ENCODE data around the gene RPUSD3. TPM values are rescaled to one million over a fixed set of nuclear protein-coding genes. Genes with fewer than 3 reads are reported as not detected.
"Not testable (repeated sequence)": the region's sequence is repeated elsewhere in the genome, so short reads cannot be mapped to it uniquely, and the experiment has no call there.

Gene RPUSD3
- total RNA-seq, 1 donor from 2014 or later, result 30.7 TPM

DNA sequence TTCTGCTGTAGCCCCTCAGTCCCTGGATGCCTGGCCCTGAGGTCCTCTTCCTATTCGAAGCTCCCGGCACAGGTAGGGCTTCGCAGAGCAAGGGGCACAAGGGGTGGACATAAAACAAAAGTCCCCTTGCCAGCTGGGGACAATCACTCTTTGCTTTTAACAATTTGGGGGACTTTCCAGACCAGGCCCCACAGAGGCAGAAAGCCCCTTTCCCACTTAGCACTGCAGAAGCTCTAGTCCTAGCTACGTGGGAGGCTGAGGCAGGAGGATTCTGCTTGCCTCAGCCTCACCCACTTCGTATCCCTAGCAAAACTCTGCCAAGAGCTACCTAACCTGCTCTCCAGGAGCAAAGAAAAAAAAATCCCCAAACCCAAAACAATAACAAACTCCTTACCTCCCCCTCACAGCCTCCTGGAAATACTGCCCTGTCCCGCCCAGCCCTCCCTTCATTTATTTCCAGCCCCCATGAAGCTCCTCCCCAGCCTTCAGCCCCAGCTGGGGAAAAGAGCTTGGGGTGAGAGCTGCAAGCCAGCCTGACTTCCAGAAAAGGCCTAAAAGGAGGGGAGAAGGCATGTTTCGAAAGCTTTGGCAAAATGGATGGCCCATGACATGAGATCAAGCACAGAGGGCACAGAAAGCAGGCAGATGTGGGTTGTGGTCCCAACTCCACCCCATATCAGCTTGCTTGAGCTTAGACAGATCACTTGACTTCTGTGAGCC, 36.2 kb upstream of the RPUSD3 start, which contains the start of gene CIDEC:
Gene CIDEC (minus strand): TSS at position 424 of the 720 bp plus-strand sequence. CDS start 1,767 bp downstream, outside the sequence.
- Histone ChIP-seq H3K27me3 (no peaks in the 10 kb centered on the region), H3K4me1 (no peaks in the 10 kb centered on the region), H3K36me3 (no peaks in the 10 kb centered on the region), H3K4me3 (no peak within 1 kb of the TSS), H3K27ac (no peak within 1 kb of the TSS), H3K9me3 (no peaks in the 10 kb centered on the region)
- no peak for DNase-seq (ENCODE audit: low spot score in 2 of 2)
- intact Hi-C loops (cut with DNase I), result no loop called here
- TF ChIP-seq, protein P1, sequence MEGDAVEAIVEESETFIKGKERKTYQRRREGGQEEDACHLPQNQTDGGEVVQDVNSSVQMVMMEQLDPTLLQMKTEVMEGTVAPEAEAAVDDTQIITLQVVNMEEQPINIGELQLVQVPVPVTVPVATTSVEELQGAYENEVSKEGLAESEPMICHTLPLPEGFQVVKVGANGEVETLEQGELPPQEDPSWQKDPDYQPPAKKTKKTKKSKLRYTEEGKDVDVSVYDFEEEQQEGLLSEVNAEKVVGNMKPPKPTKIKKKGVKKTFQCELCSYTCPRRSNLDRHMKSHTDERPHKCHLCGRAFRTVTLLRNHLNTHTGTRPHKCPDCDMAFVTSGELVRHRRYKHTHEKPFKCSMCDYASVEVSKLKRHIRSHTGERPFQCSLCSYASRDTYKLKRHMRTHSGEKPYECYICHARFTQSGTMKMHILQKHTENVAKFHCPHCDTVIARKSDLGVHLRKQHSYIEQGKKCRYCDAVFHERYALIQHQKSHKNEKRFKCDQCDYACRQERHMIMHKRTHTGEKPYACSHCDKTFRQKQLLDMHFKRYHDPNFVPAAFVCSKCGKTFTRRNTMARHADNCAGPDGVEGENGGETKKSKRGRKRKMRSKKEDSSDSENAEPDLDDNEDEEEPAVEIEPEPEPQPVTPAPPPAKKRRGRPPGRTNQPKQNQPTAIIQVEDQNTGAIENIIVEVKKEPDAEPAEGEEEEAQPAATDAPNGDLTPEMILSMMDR (IDR thresholded peaks at IDR 0.05), result no peak

DNA sequence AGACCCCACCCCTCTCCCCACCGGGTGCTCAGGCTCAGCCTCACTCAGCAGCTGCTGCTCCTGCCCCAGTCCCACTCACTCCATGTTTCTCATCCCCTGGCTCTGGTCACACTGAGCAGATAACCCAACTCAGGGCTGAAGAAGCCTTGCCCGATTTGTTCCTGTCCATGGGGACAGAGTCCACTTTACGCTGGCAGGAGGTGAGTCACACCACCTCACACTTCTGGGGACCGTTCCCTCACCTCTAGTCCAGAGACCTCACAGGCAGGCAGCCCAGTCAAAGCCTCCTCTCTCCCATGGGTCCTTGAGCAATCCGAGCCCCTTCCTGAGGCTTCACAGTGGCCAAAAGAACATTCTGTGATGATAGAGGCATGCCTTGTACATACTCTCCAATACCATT, 34.9 kb upstream of the RPUSD3 start:
- Histone ChIP-seq H3K9me3 (no peaks in the 10 kb centered on the region), H3K27me3 (no peaks in the 10 kb centered on the region)

DNA sequence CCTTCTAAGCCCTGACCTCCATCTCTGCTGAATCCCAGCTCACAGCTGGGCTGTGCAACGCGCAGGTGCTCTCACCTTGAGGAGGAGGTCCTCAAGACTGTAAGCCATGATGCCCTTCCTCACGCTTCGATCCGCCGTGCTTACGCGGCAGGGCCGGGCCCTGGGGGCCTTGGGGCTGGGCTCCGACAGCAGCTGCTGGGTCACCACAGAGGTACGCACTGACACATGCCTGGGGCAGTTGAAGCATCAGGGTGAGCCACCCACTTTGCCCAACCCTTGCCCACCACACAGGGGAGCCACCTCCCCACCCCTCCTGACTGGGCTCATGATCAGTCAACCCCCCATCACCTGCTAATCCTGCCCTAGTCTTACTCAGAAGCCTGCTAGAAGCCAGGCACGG, 33.2 kb upstream of the RPUSD3 start:
- H3K27ac ChIP-seq, result no peak overlapping the region
- no peak overlapping the region for H3K4me3 ChIP-seq
- H3K36me3 ChIP-seq, result no peaks in the 10 kb centered on the region
- intact Hi-C loops (cut with DNase I), result no loop called here
- DNase-seq (ENCODE audit: low spot score in 2 of 2), result no peak
- no peaks in the 10 kb centered on the region for H3K27me3 ChIP-seq
- H3K9me3 ChIP-seq, result no peaks in the 10 kb centered on the region
- H3K4me1 ChIP-seq, result no peaks in the 10 kb centered on the region
- TF ChIP-seq, protein P1 (IDR thresholded peaks at IDR 0.05), result no peak

More for the DNA sequence above, 34.9 kb upstream of the RPUSD3 start:
- no peak for DNase-seq (ENCODE audit: low spot score in 2 of 2)
- TF ChIP-seq, protein P1 (IDR thresholded peaks at IDR 0.05), result no peak
- intact Hi-C loops (cut with DNase I), result no loop called here
- Histone ChIP-seq H3K4me1 (no peaks in the 10 kb centered on the region), H3K4me3 (no peak overlapping the region), H3K27ac (no peak overlapping the region), H3K36me3 (no peaks in the 10 kb centered on the region)

DNA sequence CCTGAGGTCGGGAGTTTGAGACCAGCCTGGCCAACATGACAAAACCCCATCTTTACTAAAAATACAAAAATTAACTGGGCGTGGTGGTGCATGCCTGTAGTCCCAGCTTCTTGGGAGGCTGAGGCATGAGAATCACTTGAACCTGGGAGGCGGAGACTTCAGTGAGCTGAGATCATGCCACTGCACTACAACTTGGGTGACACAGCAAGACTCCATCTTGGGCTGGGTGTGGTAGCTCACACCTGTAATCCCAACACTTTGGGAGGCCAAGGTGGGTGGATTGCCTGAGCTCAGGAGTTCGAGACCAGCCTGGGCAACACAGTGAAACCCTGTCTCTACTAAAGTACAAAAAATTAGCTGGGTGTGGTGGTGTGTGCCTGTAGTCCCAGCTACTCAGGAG, 32.4 kb upstream of the RPUSD3 start:
- DNase-seq (ENCODE audit: low spot score in 2 of 2); intact Hi-C loops (cut with DNase I); H3K4me1 ChIP-seq: not testable (repeated sequence)

DNA sequence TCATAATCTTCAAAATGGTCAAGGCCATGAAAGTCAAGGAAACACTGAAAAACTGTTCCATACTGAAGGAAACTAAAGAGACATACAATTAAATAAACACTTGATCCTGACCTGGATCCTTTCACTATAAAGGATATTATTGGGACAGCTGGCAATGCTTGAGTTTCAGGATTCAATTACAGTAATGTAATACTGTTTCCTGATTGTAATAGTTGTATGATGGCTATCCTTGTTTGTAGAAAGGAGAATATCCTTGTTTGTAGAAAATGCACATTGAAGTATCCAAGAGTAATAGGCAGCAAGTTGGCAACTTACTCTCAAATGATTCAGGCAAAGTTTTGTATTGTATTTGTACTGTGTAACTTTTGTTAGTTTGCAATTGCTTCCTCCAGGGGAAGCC, 31.6 kb upstream of the RPUSD3 start:
- Histone ChIP-seq H3K9me3 (no peaks in the 10 kb centered on the region), H3K4me3 (no peak overlapping the region), H3K27ac (no peak overlapping the region), H3K27me3 (no peaks in the 10 kb centered on the region), H3K4me1 (no peaks in the 10 kb centered on the region), H3K36me3 (no peaks in the 10 kb centered on the region)
- intact Hi-C loops (cut with DNase I), result no loop called here
- DNase-seq (ENCODE audit: low spot score in 2 of 2), result no peak
- TF ChIP-seq, protein P1 (IDR thresholded peaks at IDR 0.05), result no peak

More for the DNA sequence above, 32.4 kb upstream of the RPUSD3 start:
- H3K4me3 ChIP-seq, H3K36me3 ChIP-seq, H3K27me3 ChIP-seq, H3K27ac ChIP-seq, H3K9me3 ChIP-seq: not testable (repeated sequence)

DNA sequence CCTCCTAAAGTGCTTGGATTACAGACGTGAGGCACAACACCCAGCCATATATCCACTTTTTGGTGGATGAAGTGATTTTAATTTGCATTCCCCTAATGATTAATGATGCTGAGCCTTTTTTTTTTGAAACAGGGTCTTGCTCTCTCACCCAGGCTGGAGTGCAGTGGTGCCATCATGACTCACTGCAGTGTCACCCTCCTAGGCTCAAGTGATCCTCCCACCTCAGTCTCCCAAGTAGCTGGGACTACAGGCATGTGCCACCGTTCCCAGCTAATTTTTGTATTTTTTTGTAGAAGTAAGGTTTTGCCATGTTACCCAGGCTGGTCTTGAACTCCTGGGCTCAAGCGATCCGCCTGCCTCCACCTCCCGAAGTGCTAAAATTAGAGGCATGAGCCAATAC, 28.3 kb upstream of the RPUSD3 start:
- H3K36me3 ChIP-seq; H3K4me3 ChIP-seq; intact Hi-C loops (cut with DNase I); H3K4me1 ChIP-seq; H3K27me3 ChIP-seq; H3K27ac ChIP-seq; H3K9me3 ChIP-seq; DNase-seq (ENCODE audit: low spot score in 2 of 2): not testable (repeated sequence)

Measured in ascending aorta (tissue), 2 donors.